ENCODE measurements around the gene CHERP. TPM values are rescaled to one million over a fixed set of nuclear protein-coding genes. Genes with fewer than 3 reads are reported as not detected.
"Not testable (repeated sequence)": the region's sequence is repeated elsewhere in the genome, so short reads cannot be mapped to it uniquely, and the experiment has no call there.

The CHERP gene
- total RNA-seq, 2 experiments from 2014 or later, result 57.9 to 62.2 TPM

- H3K27ac Mint-ChIP-seq, result no peak overlapping the region
- peaks cover 20% of the 10 kb centered on the region for H3K4me1 Mint-ChIP-seq
- H3K27me3 Mint-ChIP-seq, result no peaks in the 10 kb centered on the region
- ChIA-PET POLR2A (no interaction called here), CTCF (interaction anchor here (0.9 to 1.5 kb wide), 2 partner anchors 11 to 42 kb away, joined by 3 read pairs; no protein-coding TSS in a partner anchor)
- H3K9me3 Mint-ChIP-seq, result no peaks in the 10 kb centered on the region
- no peak for DNase-seq
- H3K36me3 Mint-ChIP-seq (ENCODE audit: low read depth), result peaks cover 4% of the 10 kb centered on the region
- peak overlapping the region; percentile 95 for H3K4me3 Mint-ChIP-seq
Observed at GRCh38 chr19:16497042-16497441, 45.2 kb downstream of the CHERP start.

- Mint-ChIP-seq H3K27me3 (no peaks in the 10 kb centered on the region), H3K27ac (peak overlapping the region; percentile 87), H3K36me3 (ENCODE audit: low read depth) (peaks cover 4% of the 10 kb centered on the region), H3K4me1 (peaks cover 20% of the 10 kb centered on the region), H3K9me3 (no peaks in the 10 kb centered on the region), H3K4me3 (peak overlapping the region; percentile 95)
- no peak for DNase-seq
- CTCF ChIA-PET, result interaction anchor here (0.9 to 1.5 kb wide), 4 partner anchors 9 to 426 kb away, joined by 3 to 4 read pairs (median 3); no protein-coding TSS in a partner anchor
- POLR2A ChIA-PET, result interaction anchor here (0.5 kb wide), 1 partner anchor 1011 kb away, joined by 5 read pairs; no protein-coding TSS in a partner anchor
Observed at GRCh38 chr19:16496613-16496983, 45.6 kb downstream of the CHERP start.

- H3K27me3 Mint-ChIP-seq, result no peaks in the 10 kb centered on the region
- ChIA-PET CTCF (interaction anchor here (0.9 to 1.5 kb wide), 4 partner anchors 8 to 426 kb away, joined by 3 to 4 read pairs (median 3); no protein-coding TSS in a partner anchor), POLR2A (interaction anchor here (0.5 to 0.6 kb wide), 2 partner anchors 167 to 1010 kb away, joined by 3 to 5 read pairs; no protein-coding TSS in a partner anchor)
- H3K9me3 Mint-ChIP-seq, result no peaks in the 10 kb centered on the region
- H3K36me3 Mint-ChIP-seq (ENCODE audit: low read depth), result peaks cover 2% of the 10 kb centered on the region
- peaks cover 20% of the 10 kb centered on the region for H3K4me1 Mint-ChIP-seq
- peak; percentile 98 for DNase-seq
- peak within 1 kb of the TSS; percentile 87 for H3K27ac Mint-ChIP-seq
- peak within 1 kb of the TSS; percentile 95 for H3K4me3 Mint-ChIP-seq
Observed at GRCh38 chr19:16495982-16496612, 46.1 kb downstream of the CHERP start, which contains the start of the genes C19orf44 and CALR3. TSS of gene C19orf44 (plus strand) at chr19:16496394. CDS start at chr19:16500793, 4,399 bp downstream. TSS of gene CALR3 (minus strand) at chr19:16496167. CDS start at chr19:16496129, 38 bp downstream.

DNA sequence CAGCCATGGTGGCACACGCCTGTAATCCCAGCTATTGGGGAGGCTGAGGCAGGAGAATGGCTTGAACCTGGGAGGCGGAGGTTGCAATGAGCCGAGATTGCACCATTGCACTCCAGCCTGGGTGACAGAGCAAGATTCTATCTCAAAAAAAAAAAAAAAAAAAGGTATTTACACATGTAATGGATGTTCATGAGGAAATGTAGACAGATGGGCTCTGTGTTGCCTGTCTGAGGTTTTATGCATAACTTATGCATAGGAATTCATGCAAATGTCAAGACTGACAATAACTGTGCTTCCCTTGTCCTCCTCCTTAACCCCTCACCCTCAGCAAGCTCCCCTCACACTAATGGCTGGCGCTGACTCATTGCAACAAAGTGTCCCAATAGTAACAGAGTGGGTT lies 55.8 kb downstream of the CHERP start:
- H3K27ac Mint-ChIP-seq; H3K4me3 Mint-ChIP-seq; DNase-seq; POLR2A ChIA-PET; H3K36me3 Mint-ChIP-seq (ENCODE audit: low read depth); H3K9me3 Mint-ChIP-seq; H3K4me1 Mint-ChIP-seq; H3K27me3 Mint-ChIP-seq: not testable (repeated sequence)
- CTCF ChIA-PET, result interaction anchor here (1.2 to 1.6 kb wide), 2 partner anchors 9 to 632 kb away, joined by 3 to 4 read pairs; no protein-coding TSS in a partner anchor

DNA sequence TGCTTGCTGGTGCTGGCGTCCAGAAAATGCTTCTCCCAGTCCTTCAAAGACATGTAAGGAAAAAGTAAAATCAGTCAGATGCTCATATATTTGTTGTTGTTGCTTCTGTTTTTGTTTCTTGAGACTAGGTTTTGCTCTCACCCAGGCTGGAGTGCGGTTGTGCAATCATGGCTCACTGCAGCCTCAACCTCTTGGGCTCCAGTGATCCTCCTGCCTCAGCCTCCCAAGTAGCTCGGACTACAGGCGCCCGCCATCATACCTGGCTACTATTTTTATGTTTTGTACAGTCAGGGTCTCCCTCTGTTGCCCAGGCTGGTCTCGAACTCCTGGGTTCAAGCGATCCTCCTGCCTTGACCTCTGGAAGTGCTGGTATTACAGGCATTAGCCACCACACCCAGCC lies 59.5 kb downstream of the CHERP start:
- CTCF ChIA-PET, result no interaction called here
- Mint-ChIP-seq H3K36me3 (ENCODE audit: low read depth) (no peaks in the 10 kb centered on the region), H3K27ac (no peak overlapping the region), H3K4me1 (no peaks in the 10 kb centered on the region), H3K27me3 (peaks cover 2% of the 10 kb centered on the region), H3K9me3 (no peaks in the 10 kb centered on the region), H3K4me3 (no peak overlapping the region)
- no peak for DNase-seq
- POLR2A ChIA-PET, result no interaction called here

GRCh38 chr19:16477311-16477710 lies 64.9 kb downstream of the CHERP start:
- Mint-ChIP-seq H3K27me3 (no peaks in the 10 kb centered on the region), H3K4me3 (no peak overlapping the region), H3K4me1 (no peaks in the 10 kb centered on the region), H3K36me3 (ENCODE audit: low read depth) (no peaks in the 10 kb centered on the region), H3K27ac (no peak overlapping the region), H3K9me3 (peaks cover 2% of the 10 kb centered on the region)
- no peak for DNase-seq
- CTCF ChIA-PET, result interaction anchor here (1.1 kb wide), 1 partner anchor 9 kb away, joined by 4 read pairs; no protein-coding TSS in a partner anchor
- POLR2A ChIA-PET, result no interaction called here

DNA sequence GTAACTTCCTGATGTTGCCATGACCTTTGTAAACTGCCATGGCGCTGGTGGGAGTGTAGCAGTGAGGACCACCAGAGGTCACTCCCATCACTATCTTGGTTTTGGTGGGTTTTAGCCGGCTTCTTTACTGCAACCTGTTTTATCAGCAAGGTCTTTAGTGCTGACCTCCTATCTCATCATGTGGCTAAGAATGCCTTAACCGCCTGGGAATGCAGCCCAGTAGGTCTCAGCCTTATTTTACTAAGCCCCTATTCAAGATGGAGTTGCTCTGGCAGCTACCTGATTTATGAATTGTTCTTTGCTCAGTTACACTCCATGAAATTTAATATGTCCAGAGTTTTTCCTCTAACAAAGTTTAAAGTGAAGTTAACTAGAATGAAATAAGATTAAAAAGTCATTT lies 65.8 kb downstream of the CHERP start:
- Mint-ChIP-seq H3K27me3 (no peaks in the 10 kb centered on the region), H3K4me1 (no peaks in the 10 kb centered on the region), H3K4me3 (no peak overlapping the region), H3K27ac (no peak overlapping the region), H3K36me3 (ENCODE audit: low read depth) (no peaks in the 10 kb centered on the region), H3K9me3 (peaks cover 2% of the 10 kb centered on the region)
- CTCF ChIA-PET, result no interaction called here
- POLR2A ChIA-PET, result no interaction called here
- no peak for DNase-seq

- no peak overlapping the region for H3K27ac Mint-ChIP-seq
- H3K4me1 Mint-ChIP-seq, result peaks cover 21% of the 10 kb centered on the region
- ChIA-PET POLR2A (no interaction called here), CTCF (no interaction called here)
- no peaks in the 10 kb centered on the region for H3K27me3 Mint-ChIP-seq
- no peak overlapping the region for H3K4me3 Mint-ChIP-seq
- H3K36me3 Mint-ChIP-seq (ENCODE audit: low read depth), result no peaks in the 10 kb centered on the region
- no peak for DNase-seq
- H3K9me3 Mint-ChIP-seq, result peaks cover 2% of the 10 kb centered on the region
Observed at GRCh38 chr19:16473875-16474392, 68.3 kb downstream of the CHERP start.

DNA sequence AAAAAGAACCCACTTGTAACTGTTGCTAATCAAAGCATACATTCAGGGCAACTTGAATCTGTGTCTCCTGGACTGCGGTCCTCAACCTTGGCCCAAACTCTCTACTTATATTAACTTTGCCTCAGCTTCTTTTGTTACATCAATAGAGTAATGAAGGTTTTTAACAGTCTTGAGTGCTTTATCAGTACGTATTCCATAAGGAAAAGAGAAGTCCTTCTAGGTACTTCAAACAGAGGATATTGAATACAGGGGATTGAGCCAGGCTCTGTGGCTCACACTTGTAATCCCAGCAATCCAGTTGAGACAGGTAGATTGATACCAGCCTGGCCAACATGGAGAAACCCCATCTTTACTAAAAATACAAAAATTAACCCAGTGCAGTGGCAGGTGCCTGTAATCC lies 69.2 kb downstream of the CHERP start:
- Mint-ChIP-seq H3K4me1 (peaks cover 26% of the 10 kb centered on the region), H3K27ac (no peak overlapping the region), H3K9me3 (peaks cover 2% of the 10 kb centered on the region), H3K36me3 (ENCODE audit: low read depth) (no peaks in the 10 kb centered on the region), H3K27me3 (no peaks in the 10 kb centered on the region), H3K4me3 (peak overlapping the region; percentile 27)
- CTCF ChIA-PET, result interaction anchor here (0.6 kb wide), 1 partner anchor 200 kb away, joined by 3 read pairs; no protein-coding TSS in a partner anchor
- POLR2A ChIA-PET, result interaction anchor here (0.6 kb wide), 1 partner anchor 22 kb away, joined by 5 read pairs; no protein-coding TSS in a partner anchor
- no peak for DNase-seq

GRCh38 chr19:16472559-16472899 lies 69.7 kb downstream of the CHERP start:
- POLR2A ChIA-PET, result not testable (repeated sequence)

GRCh38 chr19:16470911-16471811 lies 71.1 kb downstream of the CHERP start:
- CTCF ChIA-PET, result interaction anchor here (0.6 to 0.9 kb wide), 3 partner anchors 24 to 114 kb away, joined by 3 to 4 read pairs (median 3); no protein-coding TSS in a partner anchor

More at GRCh38 chr19:16472559-16472899, 69.7 kb downstream of the CHERP start:
- H3K36me3 Mint-ChIP-seq (ENCODE audit: low read depth); DNase-seq; H3K9me3 Mint-ChIP-seq; H3K27me3 Mint-ChIP-seq: not testable (repeated sequence)
- Mint-ChIP-seq H3K27ac (peak overlapping the region; percentile 25), H3K4me1 (peaks cover 29% of the 10 kb centered on the region), H3K4me3 (peak overlapping the region; percentile 75)
- CTCF ChIA-PET, result interaction anchor here (0.6 kb wide), 1 partner anchor 199 kb away, joined by 3 read pairs; no protein-coding TSS in a partner anchor

GRCh38 chr19:16470541-16470910 lies 71.7 kb downstream of the CHERP start:
- ChIA-PET POLR2A (no interaction called here), CTCF (interaction anchor here (0.6 kb wide), 2 partner anchors 24 to 115 kb away, joined by 3 to 4 read pairs; no protein-coding TSS in a partner anchor)

More at GRCh38 chr19:16470911-16471811, 71.1 kb downstream of the CHERP start:
- peak; percentile 41 for DNase-seq
- Mint-ChIP-seq H3K36me3 (ENCODE audit: low read depth) (no peaks in the 10 kb centered on the region), H3K4me3 (peak overlapping the region; percentile 88), H3K27ac (peak overlapping the region; percentile 54), H3K4me1 (peaks cover 36% of the 10 kb centered on the region), H3K9me3 (peaks cover 2% of the 10 kb centered on the region), H3K27me3 (no peaks in the 10 kb centered on the region)
- POLR2A ChIA-PET, result no interaction called here

More at GRCh38 chr19:16470541-16470910, 71.7 kb downstream of the CHERP start:
- Mint-ChIP-seq H3K4me3 (peak overlapping the region; percentile 88), H3K27ac (no peak overlapping the region), H3K36me3 (ENCODE audit: low read depth) (no peaks in the 10 kb centered on the region), H3K4me1 (peaks cover 37% of the 10 kb centered on the region), H3K27me3 (no peaks in the 10 kb centered on the region), H3K9me3 (peaks cover 2% of the 10 kb centered on the region)
- DNase-seq, result no peak
